ENCODE measurements around the gene RRAS2.
A peak's percentile ranks its signal among the peaks of the same experiment; 100 is the strongest.

RRAS2 gene

GRCh38 chr11:14336507-14337503, 22.2 kb downstream of the RRAS2 start:
- peak; percentile 70 for DNase-seq (ENCODE audit: low spot score)

GRCh38 chr11:14335712-14336111, 23.3 kb downstream of the RRAS2 start:
- DNase-seq (ENCODE audit: low spot score): no peak

- no peak for DNase-seq (ENCODE audit: low spot score)
These were observed 24.1 kb downstream of the RRAS2 start for GRCh38 chr11:14334893-14335292.

GRCh38 chr11:14334192-14334591, 24.8 kb downstream of the RRAS2 start:
- DNase-seq (ENCODE audit: low spot score): no peak

GRCh38 chr11:14331476-14332136, 27.4 kb downstream of the RRAS2 start:
- no peak for DNase-seq (ENCODE audit: low spot score)

GRCh38 chr11:14330881-14331280, 28.1 kb downstream of the RRAS2 start:
- no peak for DNase-seq (ENCODE audit: low spot score)

- DNase-seq (ENCODE audit: low spot score): no peak
These were observed 29.3 kb downstream of the RRAS2 start for GRCh38 chr11:14329702-14330101.

GRCh38 chr11:14327116-14327515, 31.9 kb downstream of the RRAS2 start:
- DNase-seq (ENCODE audit: low spot score): no peak

GRCh38 chr11:14323118-14323676, 35.8 kb downstream of the RRAS2 start:
- no peak for DNase-seq (ENCODE audit: low spot score)

GRCh38 chr11:14322510-14322909, 36.5 kb downstream of the RRAS2 start:
- no peak for DNase-seq (ENCODE audit: low spot score)

- no peak for DNase-seq (ENCODE audit: low spot score)
These were observed 39.0 kb downstream of the RRAS2 start for GRCh38 chr11:14320020-14320419.

- DNase-seq (ENCODE audit: low spot score): no peak
These were observed 40.4 kb downstream of the RRAS2 start for GRCh38 chr11:14318581-14318981.

- no peak for DNase-seq (ENCODE audit: low spot score)
These were observed 41.2 kb downstream of the RRAS2 start for GRCh38 chr11:14317659-14318325.

- DNase-seq (ENCODE audit: low spot score): no peak
These were observed 43.9 kb downstream of the RRAS2 start for GRCh38 chr11:14315130-14315529.

- DNase-seq (ENCODE audit: low spot score): no peak
These were observed 44.9 kb downstream of the RRAS2 start for GRCh38 chr11:14314127-14314526.

GRCh38 chr11:14312736-14313438, 46.1 kb downstream of the RRAS2 start:
- DNase-seq (ENCODE audit: low spot score): no peak

GRCh38 chr11:14310679-14311078, 48.3 kb downstream of the RRAS2 start:
- peak; percentile 48 for DNase-seq (ENCODE audit: low spot score)

- DNase-seq (ENCODE audit: low spot score): no peak
These were observed 49.4 kb downstream of the RRAS2 start for GRCh38 chr11:14309425-14310192.

GRCh38 chr11:14308897-14309387, 50.0 kb downstream of the RRAS2 start:
- DNase-seq (ENCODE audit: low spot score): no peak

GRCh38 chr11:14308114-14308896, 50.7 kb downstream of the RRAS2 start:
- DNase-seq (ENCODE audit: low spot score): peak; percentile 32

Data from AG08395 (cell line).